ENCODE results near the gene OOSP4A.
"Not testable (repeated sequence)": the region's sequence is repeated elsewhere in the genome, so short reads cannot be mapped to it uniquely, and the experiment has no call there.

The OOSP4A gene

DNA sequence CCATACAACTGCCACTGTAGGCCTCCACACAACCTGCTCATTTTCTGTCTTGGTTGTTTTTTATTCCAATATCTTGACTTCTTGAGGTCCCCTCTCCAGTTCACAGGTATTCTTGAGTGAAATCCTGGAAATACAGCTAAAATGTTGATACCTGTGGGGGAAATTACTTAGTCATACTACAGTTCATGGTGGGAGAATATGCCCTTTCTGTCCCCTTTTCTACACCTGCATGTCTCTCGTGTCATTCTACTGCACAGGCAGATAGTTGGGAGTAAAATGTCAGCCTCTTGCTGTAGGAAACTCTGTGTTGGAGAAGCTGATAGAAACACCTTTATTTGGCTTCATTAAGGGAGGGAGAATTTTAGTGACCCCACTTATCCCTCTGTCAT, 4.6 kb downstream of the OOSP4A start:
- TF ChIP-seq, protein P1, sequence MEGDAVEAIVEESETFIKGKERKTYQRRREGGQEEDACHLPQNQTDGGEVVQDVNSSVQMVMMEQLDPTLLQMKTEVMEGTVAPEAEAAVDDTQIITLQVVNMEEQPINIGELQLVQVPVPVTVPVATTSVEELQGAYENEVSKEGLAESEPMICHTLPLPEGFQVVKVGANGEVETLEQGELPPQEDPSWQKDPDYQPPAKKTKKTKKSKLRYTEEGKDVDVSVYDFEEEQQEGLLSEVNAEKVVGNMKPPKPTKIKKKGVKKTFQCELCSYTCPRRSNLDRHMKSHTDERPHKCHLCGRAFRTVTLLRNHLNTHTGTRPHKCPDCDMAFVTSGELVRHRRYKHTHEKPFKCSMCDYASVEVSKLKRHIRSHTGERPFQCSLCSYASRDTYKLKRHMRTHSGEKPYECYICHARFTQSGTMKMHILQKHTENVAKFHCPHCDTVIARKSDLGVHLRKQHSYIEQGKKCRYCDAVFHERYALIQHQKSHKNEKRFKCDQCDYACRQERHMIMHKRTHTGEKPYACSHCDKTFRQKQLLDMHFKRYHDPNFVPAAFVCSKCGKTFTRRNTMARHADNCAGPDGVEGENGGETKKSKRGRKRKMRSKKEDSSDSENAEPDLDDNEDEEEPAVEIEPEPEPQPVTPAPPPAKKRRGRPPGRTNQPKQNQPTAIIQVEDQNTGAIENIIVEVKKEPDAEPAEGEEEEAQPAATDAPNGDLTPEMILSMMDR (IDR thresholded peaks at IDR 0.05; ENCODE audit: low read depth, low read length, missing control alignments) = no peak
- no peak overlapping the region for H3K4me3 ChIP-seq (ENCODE audit: low read depth, low read length)
- no peak for DNase-seq (ENCODE audit: low read depth)

DNA sequence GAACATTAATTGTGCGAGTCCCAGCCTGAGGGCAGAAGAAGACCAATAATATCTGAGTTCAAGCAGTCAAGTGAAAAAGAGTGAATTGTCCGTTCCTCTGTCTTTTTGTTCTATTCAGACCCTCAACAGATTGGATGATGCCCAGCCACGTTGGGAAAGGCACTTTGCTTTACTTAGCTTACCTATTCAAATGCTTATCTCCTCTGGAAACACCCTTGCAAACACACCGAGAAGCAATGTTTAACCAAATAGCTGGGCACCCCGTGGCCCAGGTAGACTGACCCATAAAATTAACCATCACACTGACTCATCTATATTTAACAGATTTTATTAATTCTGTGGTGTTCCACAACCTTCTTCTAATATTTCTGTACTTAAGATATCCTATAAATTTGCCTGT, 9.3 kb downstream of the OOSP4A start:
- TF ChIP-seq, protein P1 (IDR thresholded peaks at IDR 0.05; ENCODE audit: low read depth, low read length, missing control alignments) = no peak
- DNase-seq (ENCODE audit: low read depth) = no peak
- H3K4me3 ChIP-seq (ENCODE audit: low read depth, low read length) = no peak overlapping the region

DNA sequence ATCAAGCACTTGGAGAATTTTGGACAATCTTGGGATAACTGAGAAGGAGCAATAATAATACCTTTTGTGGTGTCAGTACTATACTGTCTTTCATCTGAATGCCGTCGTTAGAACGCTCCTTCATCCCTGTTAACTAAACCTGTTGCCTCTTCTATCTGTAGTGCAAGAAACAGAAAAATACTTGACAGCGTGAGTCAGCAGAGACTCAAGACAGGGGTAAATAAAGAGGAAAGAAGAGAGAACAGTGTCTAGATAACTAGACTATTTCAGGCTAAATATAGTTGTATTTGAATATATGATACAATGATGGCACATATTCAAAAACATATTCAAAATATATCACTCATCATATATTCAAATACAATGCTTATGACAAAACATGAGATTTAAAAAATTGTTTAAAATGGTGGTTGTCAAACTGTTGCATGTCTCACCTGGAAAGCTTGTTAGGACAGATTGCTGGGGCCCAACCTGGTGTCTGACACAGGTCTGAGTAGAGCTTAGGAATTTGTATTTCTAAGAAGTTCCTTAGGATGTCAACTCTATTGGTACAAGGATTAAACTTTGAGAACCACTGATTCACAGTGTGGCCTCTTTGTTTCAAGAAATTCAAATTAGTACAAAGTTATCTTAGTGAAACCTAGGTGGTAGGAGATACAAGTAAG, 17.4 kb downstream of the OOSP4A start:
- no peak overlapping the region for H3K4me3 ChIP-seq (ENCODE audit: low read depth, low read length)
- TF ChIP-seq, protein P1 (IDR thresholded peaks at IDR 0.05; ENCODE audit: low read depth, low read length, missing control alignments) = no peak
- no peak for DNase-seq (ENCODE audit: low read depth)

DNA sequence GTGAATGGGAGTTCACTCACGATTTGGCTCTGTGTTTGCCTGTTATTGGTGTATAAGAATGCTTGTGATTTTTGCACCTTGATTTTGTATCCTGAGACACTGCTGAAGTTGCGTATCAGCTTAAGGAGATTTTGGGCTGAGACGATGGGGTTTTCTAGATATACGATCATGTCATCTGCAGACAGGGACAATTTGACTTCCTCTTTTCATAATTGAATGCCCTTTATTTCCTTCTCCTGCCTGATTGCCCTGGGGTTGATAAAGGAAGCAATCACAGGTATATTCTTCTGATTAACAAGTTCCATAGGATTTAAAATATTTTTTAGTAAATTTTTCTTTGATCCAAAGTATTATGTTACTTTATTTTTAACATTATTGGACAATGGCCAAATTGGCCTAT, 18.2 kb downstream of the OOSP4A start:
- DNase-seq (ENCODE audit: low read depth); H3K4me3 ChIP-seq (ENCODE audit: low read depth, low read length): not testable (repeated sequence)

DNA sequence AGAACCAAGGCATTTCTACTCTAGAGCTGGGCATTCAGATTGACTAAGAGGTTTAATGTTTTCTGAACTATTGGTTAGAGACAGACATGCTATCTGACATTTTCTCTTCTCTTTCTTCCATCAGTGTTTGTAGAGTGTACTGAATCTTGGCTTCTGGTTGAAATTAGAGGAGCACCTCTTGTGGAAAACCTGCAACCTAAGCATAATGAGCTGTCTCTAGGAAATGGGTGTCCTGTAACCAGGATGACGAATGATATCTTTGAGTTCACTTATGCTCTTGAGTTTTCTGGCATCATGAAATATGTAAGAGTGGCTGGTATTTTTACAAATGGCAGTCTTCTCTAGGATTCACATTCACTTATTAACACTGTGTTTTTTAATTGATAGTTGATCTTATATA, 19.4 kb downstream of the OOSP4A start:
- TF ChIP-seq, protein P1 (IDR thresholded peaks at IDR 0.05; ENCODE audit: low read depth, low read length, missing control alignments) = no peak

DNA sequence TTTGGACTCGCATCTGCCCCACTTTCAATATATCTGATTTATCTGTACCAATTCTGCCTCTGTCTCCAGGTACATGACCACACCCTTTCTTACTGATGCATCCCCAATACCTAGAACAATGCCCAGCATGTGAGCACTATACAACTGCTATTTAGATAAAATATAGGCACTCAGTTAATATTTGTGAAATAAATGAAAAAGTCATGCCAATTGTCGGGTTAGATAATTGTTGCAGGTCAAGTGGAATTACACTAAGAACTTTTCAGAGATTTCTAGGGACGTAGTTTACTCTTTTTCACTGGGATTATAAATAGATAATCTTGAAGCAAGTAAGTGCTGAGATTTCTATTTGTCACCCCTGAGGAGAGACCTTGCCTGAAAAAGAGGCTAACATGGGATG, 20.5 kb downstream of the OOSP4A start:
- H3K4me3 ChIP-seq (ENCODE audit: low read depth, low read length) = no peak overlapping the region
- DNase-seq (ENCODE audit: low read depth) = no peak
- TF ChIP-seq, protein P1 (IDR thresholded peaks at IDR 0.05; ENCODE audit: low read depth, low read length, missing control alignments) = no peak

More for the DNA sequence above, 19.4 kb downstream of the OOSP4A start:
- no peak for DNase-seq (ENCODE audit: low read depth)
- H3K4me3 ChIP-seq (ENCODE audit: low read depth, low read length) = no peak overlapping the region

DNA sequence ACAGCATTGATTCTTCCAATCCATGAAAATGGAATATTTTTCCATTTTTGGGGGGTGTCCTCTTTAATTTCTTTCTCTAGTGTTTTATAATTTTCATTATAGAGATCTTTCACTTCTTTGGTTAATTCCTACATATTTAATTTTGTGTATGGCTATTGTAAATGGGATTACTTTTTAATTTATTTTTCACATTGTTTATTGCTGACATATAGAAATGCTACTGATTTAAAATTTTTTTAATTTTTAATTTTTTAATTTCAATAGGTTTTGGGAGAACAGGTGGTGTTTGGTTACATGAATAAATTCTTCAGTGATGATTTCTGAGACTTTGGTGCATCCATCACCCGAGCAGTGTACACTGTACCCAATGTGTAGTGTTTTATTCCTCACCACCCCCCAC, 26.6 kb downstream of the OOSP4A start:
- TF ChIP-seq, protein P1 (IDR thresholded peaks at IDR 0.05; ENCODE audit: low read depth, low read length, missing control alignments) = no peak
- H3K4me3 ChIP-seq (ENCODE audit: low read depth, low read length) = no peak overlapping the region
- no peak for DNase-seq (ENCODE audit: low read depth)
